Mucosa of gallbladder (tissue), 1 donor: ENCODE measurements around the gene UGT2B15. TPM values are rescaled to one million over a fixed set of nuclear protein-coding genes. Genes with fewer than 3 reads are reported as not detected.
A peak's percentile ranks its signal among the peaks of the same experiment; 100 is the strongest.
"Not testable (repeated sequence)": the region's sequence is repeated elsewhere in the genome, so short reads cannot be mapped to it uniquely, and the experiment has no call there.

Source experiments
- DNase-seq: peaks from one replicate; pipeline ENCODE4 v3.0.0-alpha.2; 2020; ENCODE audit warnings: low spot score
- total RNA-seq: library from RNA; stranded (reverse); gene quantifications from one replicate; pipeline ENCODE4 v1.2.1, GENCODE V29; 2021
- donor health status: DM: no; HTN: no; CAD: no.

Gene UGT2B15
- total RNA-seq, result 826 TPM

- peak; percentile 42 for DNase-seq
Observed at GRCh38 chr4:68670479-68670939, at the start of gene UGT2B15. UGT2B15 (minus strand) TSS chr4:68670652; CDS start chr4:68670618, 34 bp downstream.

GRCh38 chr4:68719075-68719473 lies 48.6 kb upstream of the UGT2B15 start:
- no peak for DNase-seq

- no peak for DNase-seq
Observed at GRCh38 chr4:68718447-68719074, 48.1 kb upstream of the UGT2B15 start.

GRCh38 chr4:68717999-68718398 lies 47.5 kb upstream of the UGT2B15 start:
- no peak for DNase-seq

GRCh38 chr4:68714400-68714799 lies 43.9 kb upstream of the UGT2B15 start:
- DNase-seq, result no peak

GRCh38 chr4:68712207-68712606 lies 41.8 kb upstream of the UGT2B15 start:
- no peak for DNase-seq

- DNase-seq, result no peak
Observed at GRCh38 chr4:68708566-68708965, 38.1 kb upstream of the UGT2B15 start.

GRCh38 chr4:68703168-68703567 lies 32.7 kb upstream of the UGT2B15 start:
- DNase-seq, result not testable (repeated sequence)

- no peak for DNase-seq
Observed at GRCh38 chr4:68700152-68700551, 29.7 kb upstream of the UGT2B15 start.

GRCh38 chr4:68693325-68694075 lies 23.0 kb upstream of the UGT2B15 start:
- DNase-seq, result no peak

GRCh38 chr4:68691186-68691585 lies 20.7 kb upstream of the UGT2B15 start:
- no peak for DNase-seq

GRCh38 chr4:68683034-68683433 lies 12.6 kb upstream of the UGT2B15 start:
- DNase-seq, result peak; percentile 28

GRCh38 chr4:68681298-68681697 lies 10.8 kb upstream of the UGT2B15 start:
- DNase-seq, result not testable (repeated sequence)

GRCh38 chr4:68673143-68673542 lies 2.7 kb upstream of the UGT2B15 start:
- no peak for DNase-seq

GRCh38 chr4:68671217-68671616 lies 765 bp upstream of the UGT2B15 start:
- DNase-seq, result not testable (repeated sequence)

- not testable (repeated sequence) for DNase-seq
Observed at GRCh38 chr4:68668537-68669163, 1.8 kb downstream of the UGT2B15 start.

- DNase-seq, result not testable (repeated sequence)
Observed at GRCh38 chr4:68667551-68667950, 2.9 kb downstream of the UGT2B15 start.

GRCh38 chr4:68664721-68665120 lies 5.7 kb downstream of the UGT2B15 start:
- not testable (repeated sequence) for DNase-seq

GRCh38 chr4:68662836-68663574 lies 7.4 kb downstream of the UGT2B15 start:
- DNase-seq, result not testable (repeated sequence)

- no peak for DNase-seq
Observed at GRCh38 chr4:68658672-68659071, 11.8 kb downstream of the UGT2B15 start.

GRCh38 chr4:68657022-68657594 lies 13.3 kb downstream of the UGT2B15 start:
- DNase-seq, result not testable (repeated sequence)
